OCI-LY3 (cell line): Measurements from ENCODE around the gene ZFYVE21.

Experiments
- H2AFZ ChIP-seq: fragments of 200-600, 300-600 bp; shearing (Covaris generic); 2 replicates; pipeline ENCODE4 v1.6.0; 2014; ENCODE audit warnings: antibody characterized with exemption, low read depth, low read length
- H3K27ac ChIP-seq: fragments of 200-600, 300-600 bp; sonication (generic); 2 replicates; pipeline ENCODE4 v1.5.1; 2014; ENCODE audit warnings: mild to moderate bottlenecking, low read length, moderate library complexity, mixed read lengths
- H3K27me3 ChIP-seq: fragments of 200-600, 300-600 bp; sonication (generic); 2 replicates; pipeline ENCODE4 v1.6.1; 2014; ENCODE audit warnings: low read depth, low read length, mixed read lengths
- H3K36me3 ChIP-seq: fragments of 200-600, 300-600 bp; sonication (generic); replicated peaks from 2 replicates; pipeline ENCODE3; 2014; ENCODE audit warnings: low read depth, low read length, mixed read lengths
- H3K4me1 ChIP-seq: fragments of 300-600, 200-600 bp; sonication (generic); 2 replicates; pipeline ENCODE4 v1.6.1; 2014; ENCODE audit warnings: low read length, mixed read lengths
- H3K4me2 ChIP-seq: fragments of 200-600, 300-600 bp; sonication (generic); 2 replicates; pipeline ENCODE4 v1.6.1; 2014; ENCODE audit warnings: low read length, mixed read lengths
- H3K4me3 ChIP-seq: fragments of 300-600, 200-600 bp; sonication (generic); 2 replicates; pipeline ENCODE4 v1.5.1; 2014; ENCODE audit warnings: antibody characterized with exemption, mild to moderate bottlenecking, low read length, moderate library complexity
- H3K79me2 ChIP-seq: fragments of 300-600, 200-600 bp; shearing (Covaris generic); 2 replicates; pipeline ENCODE4 v1.6.1; 2014; ENCODE audit warnings: mild to moderate bottlenecking, low read length, mixed read lengths
- H3K9ac ChIP-seq: fragments of 300-600, 200-600 bp; shearing (Covaris generic); 2 replicates; pipeline ENCODE4 v1.6.0; 2014; ENCODE audit warnings: mild to moderate bottlenecking, low read length, moderate library complexity
- H3K9me3 ChIP-seq: fragments of 200-600, 300-600 bp; shearing (Covaris generic); 2 replicates; pipeline ENCODE4 v1.6.1; 2014; ENCODE audit warnings: low read length, mixed read lengths; ENCODE audit not compliant: insufficient read depth
- H4K20me1 ChIP-seq: fragments of 200-600, 300-600 bp; sonication (generic); 2 replicates; pipeline ENCODE4 v1.6.1; 2016; ENCODE audit warnings: low read length, mixed read lengths; ENCODE audit not compliant: insufficient read depth
- CTCF ChIP-seq: fragments of 200-600, 300-600 bp; sonication (generic); IDR thresholded peaks from 2 replicates; pipeline ENCODE4 v1.5.1; 2014; ENCODE audit warnings: antibody characterized with exemption, low read length, low read depth
- EZH2phosphoT487 ChIP-seq: fragments of 200-600 bp; shearing (Covaris generic); IDR thresholded peaks from 2 replicates; pipeline ENCODE4 v1.6.1; 2018; ENCODE audit warnings: antibody characterized with exemption, mixed run types, low read depth

The ZFYVE21 gene

GRCh38 chr14:103723748-103724081, 8.1 kb downstream of the ZFYVE21 start:
- Histone ChIP-seq H3K27ac (no peak overlapping the region), H3K27me3 (no peaks in the 10 kb centered on the region), H3K9me3 (no peaks in the 10 kb centered on the region), H3K4me2 (no peak overlapping the region), H3K79me2 (no peaks in the 10 kb centered on the region; the same call in 1 of the 2 replicates), H3K36me3 (no peaks in the 10 kb centered on the region), H3K4me3 (no peak overlapping the region), H3K4me1 (no peaks in the 10 kb centered on the region), H4K20me1 (peaks cover 12% of the 10 kb centered on the region; the same call in 1 of the 2 replicates), H2AFZ (no peak overlapping the region), H3K9ac (no peak overlapping the region)
- TF ChIP-seq EZH2phosphoT487 (no peak), CTCF (no peak)

- H3K9ac ChIP-seq, result no peak overlapping the region
- no peaks in the 10 kb centered on the region for H3K27me3 ChIP-seq
- no peak overlapping the region for H3K4me2 ChIP-seq
- H3K9me3 ChIP-seq, result no peaks in the 10 kb centered on the region
- H2AFZ ChIP-seq, result no peak overlapping the region
- TF ChIP-seq EZH2phosphoT487, result no peak
- TF ChIP-seq CTCF, result no peak
- H3K79me2 ChIP-seq, result no peaks in the 10 kb centered on the region; the same call in 1 of the 2 replicates
- no peak overlapping the region for H3K27ac ChIP-seq
- H3K4me1 ChIP-seq, result no peaks in the 10 kb centered on the region
- H4K20me1 ChIP-seq, result peaks cover 12% of the 10 kb centered on the region; the same call in 1 of the 2 replicates
- H3K4me3 ChIP-seq, result no peak overlapping the region
- no peaks in the 10 kb centered on the region for H3K36me3 ChIP-seq
Measured at GRCh38 chr14:103724116-103724515, 8.5 kb downstream of the ZFYVE21 start.

GRCh38 chr14:103725001-103725682, 9.5 kb downstream of the ZFYVE21 start:
- Histone ChIP-seq H3K9ac (no peak overlapping the region), H3K27me3 (no peaks in the 10 kb centered on the region), H3K27ac (no peak overlapping the region), H3K4me3 (no peak overlapping the region), H3K9me3 (no peaks in the 10 kb centered on the region), H4K20me1 (peaks cover 8% of the 10 kb centered on the region; the same call in 1 of the 2 replicates), H3K4me1 (no peaks in the 10 kb centered on the region), H3K4me2 (no peak overlapping the region), H3K79me2 (no peaks in the 10 kb centered on the region; the same call in 1 of the 2 replicates), H3K36me3 (peaks cover 3% of the 10 kb centered on the region), H2AFZ (no peak overlapping the region)
- TF ChIP-seq CTCF (no peak), EZH2phosphoT487 (no peak)

- no peak overlapping the region for H3K9ac ChIP-seq
- no peaks in the 10 kb centered on the region for H3K4me1 ChIP-seq
- H3K36me3 ChIP-seq, result peaks cover 3% of the 10 kb centered on the region
- TF ChIP-seq CTCF (no peak), EZH2phosphoT487 (no peak)
- H3K4me2 ChIP-seq, result no peak overlapping the region
- no peak overlapping the region for H3K4me3 ChIP-seq
- no peaks in the 10 kb centered on the region for H3K27me3 ChIP-seq
- no peaks in the 10 kb centered on the region; the same call in 1 of the 2 replicates for H3K79me2 ChIP-seq
- no peak overlapping the region for H2AFZ ChIP-seq
- no peak overlapping the region for H3K27ac ChIP-seq
- H3K9me3 ChIP-seq, result no peaks in the 10 kb centered on the region
- 0 out of 2 replicates have a peak, but pooled peaks cover 6% of the 10 kb centered on the region for H4K20me1 ChIP-seq
Measured at GRCh38 chr14:103725739-103726395, 10.3 kb downstream of the ZFYVE21 start.
